Kidney (tissue), 14 donors: ENCODE data around the gene CRADD. TPM values are rescaled to one million over a fixed set of nuclear protein-coding genes. Genes with fewer than 3 reads are reported as not detected.

Source experiments
- DNase-seq, 5 donors: peaks; one replicate each; pipeline ENCODE4 v3.0.0-alpha.2; 2013 to 2020
- FAIRE-seq: peaks from 2 replicates; lab custom pipeline; 2012; peaks lifted over from hg19 to GRCh38; lab: Jason Lieb, UNC
- H3K27ac ChIP-seq, 2 donors: one replicate each; pipeline ENCODE4 v1.7.0; 2013; ENCODE audit warnings: low read depth in 2 of 2, low read length in 2 of 2, inconsistent platforms in 1 of 2
- H3K27me3 ChIP-seq: one replicate; pipeline ENCODE4 v1.7.1; 2013; ENCODE audit warnings: low read length, inconsistent platforms; ENCODE audit not compliant: control insufficient read depth, insufficient read depth
- H3K36me3 ChIP-seq, 3 donors: one replicate each; pipeline versions ENCODE4 v1.7.0 to v1.7.1; 2013; ENCODE audit warnings: low read length in 3 of 3, control low read depth in 1 of 3, inconsistent platforms in 1 of 3; ENCODE audit not compliant: insufficient read depth in 3 of 3, control insufficient read depth in 2 of 3
- H3K4me1 ChIP-seq, 3 donors: one replicate each; pipeline versions ENCODE4 v1.7.0 to v1.7.1; 2013; ENCODE audit warnings: low read length in 3 of 3, inconsistent platforms in 1 of 3, low read depth in 1 of 3; ENCODE audit not compliant: control insufficient read depth in 2 of 3, insufficient read depth in 2 of 3
- H3K4me3 ChIP-seq, 3 donors: one replicate each; pipeline versions ENCODE4 v1.7.0 to v1.8.1; 2013; ENCODE audit warnings: low read length in 3 of 3, control low read depth in 1 of 3, inconsistent platforms in 1 of 3
- H3K9ac ChIP-seq, 3 donors: one replicate each; pipeline versions ENCODE4 v1.7.0 to v1.7.1; 2013; ENCODE audit warnings: low read length in 3 of 3, control low read depth in 1 of 3, inconsistent platforms in 1 of 3
- H3K9me3 ChIP-seq, 3 donors: one replicate each; pipeline versions ENCODE4 v1.7.0 to v1.7.1; 2013; ENCODE audit warnings: low read length in 3 of 3, control low read depth in 1 of 3, inconsistent platforms in 1 of 3; ENCODE audit not compliant: control insufficient read depth in 2 of 3, insufficient read depth in 1 of 3
- intact Hi-C: fragments of 100-400 bp; cut with DNase I; formaldehyde crosslinking; loops from one replicate; pipeline ENCODE4 v1.11.1; 2022
- polyA plus RNA-seq: library from polyadenylated mRNA; stranded (reverse); fragments of 350-450 nt; fragmentation: Illumina TruSeq; extraction: RNeasy Lipid Tissue Mini Kit (QIAGEN cat#74804); gene quantifications from one replicate; pipeline ENCODE4 v1.2.3, GENCODE V29; 2014; ENCODE audit warnings: low read depth, low replicate concordance; ENCODE audit not compliant: insufficient read depth
- total RNA-seq: library from RNA; stranded (reverse); fragmentation: NEBNext Ultra II Directional; extraction: Animal tissue kit (Norgen Biotek cat#: 25700); gene quantifications from one replicate; pipeline ENCODE4 v1.2.1, GENCODE V29; 2021
- TF ChIP-seq, protein P1 (sequence below): IDR thresholded peaks from 3 replicates; pipeline ENCODE4 v1.5.1; 2012; ENCODE audit warnings: mild to moderate bottlenecking, moderate library complexity, borderline replicate concordance; ENCODE audit not compliant: insufficient read depth; ENCODE audit errors: extremely low read depth
- donor health status: control.
- donor health status: control.
- donor health status: control.
- donor health status: control.
- donor health status: control.
- donor health status: DM: yes; HTN: yes; CAD: no.
- donor health status: Normal renal cell carcinoma (clear cell type).

Gene CRADD
- total and polyA plus RNA-seq, 2 donors from 2014 or later, result 19.1 to 28.8 TPM

DNA sequence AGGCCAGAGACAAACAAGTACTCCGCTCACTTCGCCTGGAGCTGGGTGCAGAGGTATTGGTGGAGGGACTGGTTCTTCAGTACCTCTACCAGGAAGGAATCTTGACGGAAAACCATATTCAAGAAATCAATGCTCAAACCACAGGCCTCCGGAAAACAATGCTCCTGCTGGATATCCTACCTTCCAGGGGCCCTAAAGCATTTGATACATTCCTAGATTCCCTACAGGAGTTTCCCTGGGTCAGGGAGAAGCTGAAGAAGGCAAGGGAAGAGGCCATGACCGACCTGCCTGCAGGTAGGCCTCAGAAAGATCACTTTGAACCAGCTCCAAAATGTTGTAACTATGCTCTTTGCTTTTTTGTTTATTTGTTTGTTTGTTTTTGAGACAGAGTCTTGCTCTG is 1.6 kb downstream of the CRADD start:
- Histone ChIP-seq H3K27me3 (no peaks in the 10 kb centered on the region), H3K4me3 (peak overlapping the region in 2 of 3 donors; percentile 85 to 98), H3K9me3 (no peaks in the 10 kb centered on the region), H3K4me1 (peaks cover 0 to 22% (median 22%) of the 10 kb centered on the region in 3 donors), H3K36me3 (no peaks in the 10 kb centered on the region), H3K9ac (no peak overlapping the region), H3K27ac (no peak overlapping the region)
- TF ChIP-seq, protein P1, sequence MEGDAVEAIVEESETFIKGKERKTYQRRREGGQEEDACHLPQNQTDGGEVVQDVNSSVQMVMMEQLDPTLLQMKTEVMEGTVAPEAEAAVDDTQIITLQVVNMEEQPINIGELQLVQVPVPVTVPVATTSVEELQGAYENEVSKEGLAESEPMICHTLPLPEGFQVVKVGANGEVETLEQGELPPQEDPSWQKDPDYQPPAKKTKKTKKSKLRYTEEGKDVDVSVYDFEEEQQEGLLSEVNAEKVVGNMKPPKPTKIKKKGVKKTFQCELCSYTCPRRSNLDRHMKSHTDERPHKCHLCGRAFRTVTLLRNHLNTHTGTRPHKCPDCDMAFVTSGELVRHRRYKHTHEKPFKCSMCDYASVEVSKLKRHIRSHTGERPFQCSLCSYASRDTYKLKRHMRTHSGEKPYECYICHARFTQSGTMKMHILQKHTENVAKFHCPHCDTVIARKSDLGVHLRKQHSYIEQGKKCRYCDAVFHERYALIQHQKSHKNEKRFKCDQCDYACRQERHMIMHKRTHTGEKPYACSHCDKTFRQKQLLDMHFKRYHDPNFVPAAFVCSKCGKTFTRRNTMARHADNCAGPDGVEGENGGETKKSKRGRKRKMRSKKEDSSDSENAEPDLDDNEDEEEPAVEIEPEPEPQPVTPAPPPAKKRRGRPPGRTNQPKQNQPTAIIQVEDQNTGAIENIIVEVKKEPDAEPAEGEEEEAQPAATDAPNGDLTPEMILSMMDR, result no peak
- DNase-seq (no peak), FAIRE-seq (no peak)
- intact Hi-C loops, result no loop called here

DNA sequence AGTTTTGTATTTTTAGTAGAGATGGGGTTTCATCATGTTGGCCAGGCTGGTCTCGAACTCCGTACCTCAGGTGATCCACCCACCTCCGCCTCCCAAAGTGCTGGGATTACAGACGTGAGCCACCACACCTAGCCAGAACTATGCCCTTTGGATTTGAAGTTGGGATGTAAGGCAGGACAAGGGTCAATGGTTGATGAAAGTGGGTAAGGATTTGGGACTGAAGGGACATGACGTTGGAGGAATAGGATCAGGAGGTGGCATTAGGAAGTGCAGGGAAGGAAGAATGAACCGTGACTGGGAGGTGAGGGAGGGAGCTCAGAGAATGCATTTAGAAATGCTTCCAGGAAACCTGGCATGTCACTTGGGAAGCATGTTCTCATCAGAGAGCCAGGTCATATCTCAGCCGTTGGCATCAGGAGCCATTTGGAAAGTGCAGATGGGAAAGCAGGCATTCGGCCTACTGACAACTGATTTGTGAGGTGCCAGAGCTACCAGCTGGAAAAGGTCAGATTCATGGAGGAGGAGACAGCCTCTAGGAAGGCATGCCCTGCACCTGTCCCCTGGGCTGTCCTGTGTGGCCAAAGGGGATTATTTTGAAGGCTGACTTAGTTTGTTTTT is 2.2 kb downstream of the CRADD start:
- H3K9me3 ChIP-seq, result no peaks in the 10 kb centered on the region
- no peaks in the 10 kb centered on the region for H3K27me3 ChIP-seq
- peaks cover 0 to 23% (median 22%) of the 10 kb centered on the region in 3 donors for H3K4me1 ChIP-seq
- H3K27ac ChIP-seq, result no peak overlapping the region
- DNase-seq, result peak in 4 of 5 donors; percentile 55 to 79 (median 63)
- TF ChIP-seq, protein P1, result no peak
- H3K9ac ChIP-seq, result no peak overlapping the region
- no peaks in the 10 kb centered on the region for H3K36me3 ChIP-seq
- intact Hi-C loops, result no loop called here
- no peak for FAIRE-seq
- no peak overlapping the region for H3K4me3 ChIP-seq

DNA sequence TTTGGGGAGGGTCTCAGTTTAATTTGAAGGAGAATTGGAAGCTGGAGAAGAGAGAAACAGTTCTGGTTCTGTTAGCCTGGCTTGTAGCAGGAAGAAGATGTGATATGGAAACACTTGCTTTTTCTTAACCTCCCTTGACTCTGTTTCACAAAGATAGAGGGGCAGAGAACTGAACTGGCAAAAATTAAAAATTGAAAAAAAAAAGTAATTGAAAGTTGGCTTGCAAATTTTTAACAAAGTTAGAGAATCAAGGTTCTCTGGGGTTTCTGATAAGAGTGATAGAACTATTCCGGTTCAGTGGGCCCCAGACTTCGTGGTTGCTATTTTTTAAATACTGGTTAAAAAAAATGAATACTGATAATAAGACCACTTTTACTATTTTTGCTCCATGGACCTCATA is 2.8 kb downstream of the CRADD start:
- TF ChIP-seq, protein P1, result no peak
- H3K9ac ChIP-seq, result no peak overlapping the region
- H3K4me1 ChIP-seq, result peaks cover 0 to 23% (median 22%) of the 10 kb centered on the region in 3 donors
- no peak overlapping the region for H3K27ac ChIP-seq
- no peak overlapping the region for H3K4me3 ChIP-seq
- H3K9me3 ChIP-seq, result no peaks in the 10 kb centered on the region
- H3K36me3 ChIP-seq, result no peaks in the 10 kb centered on the region
- DNase-seq, result no peak
- H3K27me3 ChIP-seq, result no peaks in the 10 kb centered on the region
- intact Hi-C loops, result no loop called here
- FAIRE-seq, result no peak
